HG02981 (cell line): ENCODE measurements around the gene PPP1R13B.

Experiments used
- ATAC-seq: cut with Tn5 transposase; IDR thresholded peaks from one replicate; pipeline ENCODE4 v1.9.1; 2021; ENCODE audit warnings: mild to moderate bottlenecking, moderate library complexity; ENCODE audit not compliant: unreplicated experiment

PPP1R13B gene

DNA sequence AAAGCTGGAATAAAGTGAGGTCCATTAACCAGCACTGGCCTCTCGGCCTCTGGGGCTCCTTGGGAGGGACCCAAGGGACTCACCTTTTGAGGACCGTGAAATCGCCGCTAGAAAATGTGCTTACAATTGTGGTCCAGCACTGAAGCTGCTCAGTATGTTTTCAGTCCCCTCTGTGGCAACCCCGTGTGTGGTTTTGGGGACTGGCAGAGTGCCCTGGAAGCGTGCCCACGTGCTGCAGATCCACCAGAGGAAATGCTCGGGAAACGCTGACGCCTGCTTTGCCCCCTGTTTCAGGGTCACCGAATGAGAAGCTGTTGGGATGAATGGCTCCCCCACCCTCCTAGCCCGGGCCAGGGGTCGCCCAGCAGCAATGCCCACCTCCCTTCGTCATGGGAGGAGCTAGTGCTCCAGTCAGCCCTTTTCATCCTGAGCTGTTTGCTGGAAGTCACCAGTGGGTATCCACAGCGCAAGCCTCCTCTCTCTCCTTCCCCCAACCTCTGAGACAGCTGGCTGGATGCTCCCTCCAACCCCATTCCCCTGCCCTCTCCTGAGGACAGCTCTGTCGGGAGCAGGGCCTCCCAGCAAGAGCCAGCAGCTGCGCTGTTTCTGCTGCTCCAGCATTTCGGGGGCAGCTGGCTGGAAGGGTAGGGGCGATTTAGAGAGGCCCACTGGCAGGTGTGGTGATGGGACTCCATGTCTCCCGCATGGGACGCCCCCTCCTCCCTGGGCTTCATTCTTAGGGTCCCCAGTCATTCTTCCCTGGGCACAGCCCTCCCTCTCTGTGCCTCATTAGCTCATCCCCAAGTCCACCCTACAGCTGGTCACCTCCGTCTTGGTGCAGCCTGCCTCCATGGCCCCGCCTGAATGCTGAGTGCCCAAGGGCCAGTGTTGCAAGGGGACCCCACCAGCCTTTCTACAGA, 33.2 kb upstream of the PPP1R13B start:
- ATAC-seq = no peak

- no peak for ATAC-seq
Measured at GRCh38 chr14:103879570-103880347, 32.4 kb upstream of the PPP1R13B start.

- no peak for ATAC-seq
Measured at GRCh38 chr14:103879118-103879569, 31.8 kb upstream of the PPP1R13B start.

GRCh38 chr14:103878180-103878579, 30.8 kb upstream of the PPP1R13B start:
- no peak for ATAC-seq

GRCh38 chr14:103875010-103875409, 27.6 kb upstream of the PPP1R13B start:
- no peak for ATAC-seq

DNA sequence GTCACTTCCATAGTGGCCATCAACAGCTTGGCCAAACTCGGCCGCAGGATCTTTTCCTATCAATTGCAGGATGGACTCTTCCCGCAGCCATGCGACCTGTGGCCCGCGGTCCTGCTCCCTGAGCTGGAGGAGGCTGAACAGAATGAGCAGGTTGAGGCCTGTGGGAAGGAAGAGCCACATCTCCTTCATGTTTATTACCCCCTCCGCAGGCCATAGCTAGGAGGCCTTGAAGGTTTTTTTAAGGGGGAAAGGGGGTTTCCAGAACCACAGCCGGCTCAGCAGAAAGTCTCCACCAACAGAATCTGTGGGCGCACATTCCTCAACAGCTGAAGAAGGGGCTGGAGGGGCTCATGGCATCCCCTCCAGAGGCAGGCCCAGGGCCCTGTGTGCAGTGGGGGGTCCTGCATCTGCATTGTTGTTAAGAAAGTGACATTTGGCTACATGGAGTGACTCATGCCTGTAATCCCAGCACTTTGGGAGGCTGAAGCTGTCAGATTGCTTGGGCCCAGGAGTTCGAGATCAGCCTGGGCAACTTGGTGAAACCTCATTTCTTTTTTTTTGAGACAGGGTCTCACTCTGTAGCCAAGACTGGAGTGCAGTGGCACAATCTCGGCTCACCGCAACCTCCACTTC, 25.2 kb upstream of the PPP1R13B start:
- no peak for ATAC-seq

DNA sequence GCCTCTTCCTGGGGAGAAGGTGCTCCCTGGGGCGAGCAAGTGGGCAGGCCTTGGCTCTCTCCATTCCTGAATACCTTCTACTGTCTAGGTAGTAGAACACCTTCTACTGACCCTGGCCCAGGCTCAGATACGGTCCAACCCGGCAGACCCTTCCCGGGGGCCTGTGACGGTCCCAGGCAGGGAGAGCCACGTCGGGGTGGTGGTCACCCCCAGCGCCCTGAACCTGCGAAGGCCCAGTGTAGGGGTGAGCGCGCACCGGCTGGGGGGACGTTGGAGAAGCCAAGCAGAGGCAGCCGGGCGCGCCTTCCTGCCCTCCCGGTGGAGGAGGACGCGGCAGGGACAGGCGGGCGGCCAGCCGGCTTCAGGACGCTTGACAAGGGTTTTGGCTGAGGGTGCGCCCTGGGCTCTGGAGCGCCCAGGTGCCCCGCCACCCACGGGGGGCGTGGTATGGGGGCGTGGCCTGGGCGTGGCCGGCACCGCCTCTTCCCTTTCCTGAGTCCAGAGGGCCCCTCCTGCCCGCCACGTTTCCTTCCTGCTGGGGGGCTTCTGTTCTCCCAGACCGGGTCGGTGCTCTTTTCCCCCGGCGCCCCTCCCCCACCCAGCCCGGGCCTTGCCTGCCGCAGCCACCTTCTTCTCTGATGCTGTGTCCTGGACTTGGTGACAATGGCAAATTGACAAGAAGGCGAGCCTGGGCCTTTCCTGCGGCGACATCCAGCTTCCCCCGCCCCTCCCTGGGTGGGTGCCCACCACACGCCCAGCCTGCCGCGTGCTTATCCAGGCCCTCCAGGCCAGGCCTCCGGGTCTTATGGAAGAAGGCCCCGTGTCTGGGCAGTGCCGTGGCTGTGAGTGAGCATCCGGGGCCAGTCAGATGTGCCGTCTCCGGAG, 24.5 kb upstream of the PPP1R13B start:
- ATAC-seq = no peak

DNA sequence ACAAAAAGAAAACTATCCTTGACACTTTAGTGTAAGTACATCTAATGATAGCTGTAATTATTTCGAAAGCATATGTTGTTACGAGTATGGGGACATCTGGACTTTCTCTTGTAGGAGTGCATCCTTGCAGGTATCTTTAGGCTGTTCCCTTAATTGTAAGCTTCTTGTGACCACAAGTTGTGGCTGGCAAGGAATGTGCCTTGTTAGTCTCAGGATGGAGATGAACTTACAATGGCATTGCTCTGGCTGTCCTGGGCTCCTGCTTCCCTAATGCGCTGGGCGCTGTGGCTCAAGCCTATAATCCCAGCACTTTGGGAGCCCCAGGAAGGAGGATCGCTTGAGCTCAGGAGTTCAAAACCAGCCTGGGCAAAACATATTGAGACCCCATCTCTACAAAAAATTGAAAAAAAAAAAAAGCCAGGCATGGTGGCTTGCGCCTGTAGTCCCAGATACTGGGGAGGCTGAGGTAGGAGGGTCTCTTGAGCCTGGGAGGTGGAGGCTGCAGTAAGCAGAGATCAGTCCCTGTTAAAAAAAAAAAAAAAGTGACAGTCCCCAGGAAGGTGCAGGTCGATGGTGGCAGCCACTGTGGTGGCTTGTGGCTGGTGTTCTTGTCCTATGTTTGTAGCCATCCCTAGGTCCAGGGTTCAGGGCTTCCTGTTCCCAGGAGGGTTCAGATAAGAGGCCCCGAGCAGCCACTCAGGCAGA, 23.7 kb upstream of the PPP1R13B start:
- no peak for ATAC-seq

GRCh38 chr14:103870144-103870876, 22.9 kb upstream of the PPP1R13B start:
- ATAC-seq = no peak

GRCh38 chr14:103869406-103870143, 22.2 kb upstream of the PPP1R13B start:
- no peak for ATAC-seq

DNA sequence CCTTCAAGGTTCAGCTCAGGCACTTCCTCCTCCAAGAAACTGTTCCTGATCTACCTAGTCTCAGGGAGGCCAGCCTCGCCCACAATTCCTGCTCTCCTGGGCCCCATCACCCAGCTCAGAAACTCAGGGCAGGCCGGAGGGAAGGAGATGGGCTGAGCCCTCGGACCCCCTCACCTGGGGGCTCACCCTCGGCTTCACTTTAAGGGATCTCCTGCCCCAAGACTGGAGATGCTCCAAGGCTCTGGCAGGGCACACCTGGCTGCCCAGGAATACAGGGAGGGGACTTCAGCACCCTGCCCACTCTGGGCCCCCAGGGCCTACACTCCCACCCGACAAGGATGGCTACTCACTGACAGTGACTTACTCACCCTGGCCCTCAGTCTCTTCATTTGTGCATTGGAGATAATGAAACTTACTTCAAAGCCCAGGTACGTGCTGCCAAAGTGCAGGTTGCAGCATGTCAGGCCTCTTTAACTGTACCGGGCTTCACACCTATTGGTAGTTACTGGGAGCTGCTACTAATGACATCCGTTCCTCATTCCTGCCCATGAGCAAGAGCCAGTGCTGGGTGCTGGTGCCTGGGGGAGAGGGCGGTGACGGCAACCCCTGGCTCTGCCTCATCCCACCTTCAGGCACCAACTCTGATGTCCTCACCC, 21.0 kb upstream of the PPP1R13B start:
- ATAC-seq = no peak

- no peak for ATAC-seq
Measured at GRCh38 chr14:103867523-103867953, 20.2 kb upstream of the PPP1R13B start.

DNA sequence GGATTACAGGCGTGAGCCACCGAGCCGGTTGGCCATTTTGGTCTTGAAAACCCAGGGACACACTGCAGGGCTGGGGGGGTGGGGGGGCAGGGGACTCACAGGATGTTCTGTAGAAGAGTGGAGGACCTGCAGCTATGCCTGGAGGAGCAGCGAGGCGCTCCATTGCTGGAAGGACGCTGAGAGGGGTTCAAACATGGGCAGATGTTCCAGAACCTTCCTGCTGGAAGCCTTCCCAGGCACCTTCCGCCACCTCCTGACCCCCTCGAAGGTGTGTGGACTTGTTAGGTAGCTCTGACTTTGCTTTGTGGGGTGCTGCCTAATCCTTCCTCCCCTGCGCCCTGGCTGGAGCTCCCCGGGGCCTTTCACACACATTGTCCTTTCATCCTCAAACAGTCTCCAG, 19.6 kb upstream of the PPP1R13B start:
- no peak for ATAC-seq

DNA sequence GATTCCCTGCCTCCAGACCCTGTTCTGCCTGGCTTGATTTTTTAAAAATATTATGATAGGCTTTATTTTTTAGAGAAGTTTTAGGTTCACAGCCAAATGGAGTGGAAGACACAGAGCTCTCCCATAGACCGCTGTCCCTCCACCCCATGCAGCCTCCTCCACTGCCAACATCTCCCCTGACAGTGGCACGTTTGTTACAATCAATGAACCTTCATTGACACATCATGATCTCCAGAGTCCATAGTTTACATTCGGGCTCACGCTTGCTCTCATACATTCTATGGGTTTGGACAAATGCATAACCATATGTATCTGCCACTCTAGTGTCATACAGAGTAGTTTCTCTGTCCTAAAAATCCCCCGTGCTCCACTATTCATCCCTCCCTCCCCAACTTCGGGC, 15.9 kb upstream of the PPP1R13B start:
- no peak for ATAC-seq

- no peak for ATAC-seq
Measured at GRCh38 chr14:103862393-103862782, 15.0 kb upstream of the PPP1R13B start.

GRCh38 chr14:103861413-103862392, 14.3 kb upstream of the PPP1R13B start:
- ATAC-seq = no peak
